LNCAP (cell line): ENCODE results near the gene SMS.

ENCODE experiments used
- TF ChIP-seq, protein P1 (sequence below): fragments of 450-650 bp; IDR thresholded peaks from 2 replicates; pipeline ENCODE4 v1.5.1; 2017; ENCODE audit warnings: mild to moderate bottlenecking

SMS gene

DNA sequence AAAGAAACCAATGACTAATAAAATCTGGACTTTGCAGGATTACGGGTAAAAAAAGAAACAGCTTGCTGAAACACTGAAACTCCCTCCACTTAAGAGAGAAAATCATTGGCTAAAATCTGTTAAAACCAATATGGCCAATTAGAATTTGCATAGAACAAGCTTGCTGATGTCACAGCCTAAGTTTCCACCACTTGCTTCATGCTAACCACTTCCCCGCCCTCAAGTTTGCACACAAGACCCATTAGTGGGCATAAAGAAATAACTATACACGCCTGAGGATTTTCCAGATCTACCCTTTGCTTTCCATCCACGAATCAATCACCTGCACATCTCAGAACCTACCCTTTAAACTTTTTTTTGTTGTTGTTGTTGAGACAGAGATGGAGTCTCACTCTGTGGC lies 48.9 kb downstream of the SMS start:
- TF ChIP-seq, protein P1, sequence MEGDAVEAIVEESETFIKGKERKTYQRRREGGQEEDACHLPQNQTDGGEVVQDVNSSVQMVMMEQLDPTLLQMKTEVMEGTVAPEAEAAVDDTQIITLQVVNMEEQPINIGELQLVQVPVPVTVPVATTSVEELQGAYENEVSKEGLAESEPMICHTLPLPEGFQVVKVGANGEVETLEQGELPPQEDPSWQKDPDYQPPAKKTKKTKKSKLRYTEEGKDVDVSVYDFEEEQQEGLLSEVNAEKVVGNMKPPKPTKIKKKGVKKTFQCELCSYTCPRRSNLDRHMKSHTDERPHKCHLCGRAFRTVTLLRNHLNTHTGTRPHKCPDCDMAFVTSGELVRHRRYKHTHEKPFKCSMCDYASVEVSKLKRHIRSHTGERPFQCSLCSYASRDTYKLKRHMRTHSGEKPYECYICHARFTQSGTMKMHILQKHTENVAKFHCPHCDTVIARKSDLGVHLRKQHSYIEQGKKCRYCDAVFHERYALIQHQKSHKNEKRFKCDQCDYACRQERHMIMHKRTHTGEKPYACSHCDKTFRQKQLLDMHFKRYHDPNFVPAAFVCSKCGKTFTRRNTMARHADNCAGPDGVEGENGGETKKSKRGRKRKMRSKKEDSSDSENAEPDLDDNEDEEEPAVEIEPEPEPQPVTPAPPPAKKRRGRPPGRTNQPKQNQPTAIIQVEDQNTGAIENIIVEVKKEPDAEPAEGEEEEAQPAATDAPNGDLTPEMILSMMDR = no peak

DNA sequence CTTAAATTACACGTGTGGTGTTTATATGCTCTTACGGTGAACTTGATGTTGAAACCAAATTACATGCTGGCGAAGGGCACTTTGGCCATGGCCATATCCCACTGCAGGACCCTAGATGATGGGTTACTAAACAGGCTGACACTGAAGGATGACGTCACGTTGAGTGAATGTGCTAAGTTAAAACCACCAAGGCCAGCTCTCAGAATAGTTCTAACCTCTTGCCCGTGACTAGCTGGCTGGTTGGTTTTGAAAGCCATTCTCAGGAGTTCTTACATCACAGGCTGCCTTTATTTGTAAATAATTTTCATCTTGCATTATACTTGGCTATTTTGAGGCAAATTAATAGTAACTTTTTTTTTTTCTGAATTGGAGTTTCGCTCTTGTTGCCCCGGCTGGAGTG lies 50.3 kb downstream of the SMS start:
- TF ChIP-seq, protein P1 = no peak

DNA sequence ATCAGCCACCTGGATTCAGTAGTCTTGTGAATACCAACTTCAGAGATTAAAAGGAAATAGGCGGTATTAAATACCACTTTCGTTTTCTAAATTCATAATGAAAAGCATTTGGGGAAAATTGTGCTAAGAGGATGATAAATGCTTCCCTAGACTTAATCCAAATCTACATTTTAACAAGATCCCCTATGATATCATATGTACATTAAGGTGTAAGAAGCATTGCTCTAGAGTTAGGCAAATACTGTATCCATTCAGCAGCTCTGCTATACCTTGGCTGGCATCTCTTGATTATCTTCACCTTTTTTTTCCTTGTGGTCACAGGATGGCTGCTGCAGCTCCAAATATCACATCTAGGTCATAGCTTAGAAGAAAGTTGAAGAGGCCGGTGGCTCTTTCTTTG lies 51.0 kb downstream of the SMS start:
- TF ChIP-seq, protein P1 = no peak

DNA sequence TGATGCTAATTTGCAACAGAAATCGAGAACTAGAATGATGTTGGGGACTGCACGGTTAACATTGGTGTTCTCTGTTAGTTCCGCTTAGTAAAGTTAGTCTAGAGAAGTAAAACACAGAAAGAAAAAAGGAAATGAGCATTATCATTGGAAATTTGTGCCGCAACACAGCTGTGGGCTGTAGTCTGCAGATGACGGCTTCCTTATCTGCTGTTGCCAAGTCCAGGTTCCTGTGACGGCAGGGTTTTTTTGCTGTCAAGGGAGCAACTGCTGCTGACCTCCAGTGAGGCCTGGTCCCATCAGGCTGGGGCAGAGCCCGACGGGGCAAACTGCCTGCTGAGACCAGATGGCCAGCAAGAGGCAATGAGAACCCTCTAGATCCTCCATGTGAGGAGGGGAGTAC lies 52.8 kb downstream of the SMS start:
- TF ChIP-seq, protein P1 = no peak

DNA sequence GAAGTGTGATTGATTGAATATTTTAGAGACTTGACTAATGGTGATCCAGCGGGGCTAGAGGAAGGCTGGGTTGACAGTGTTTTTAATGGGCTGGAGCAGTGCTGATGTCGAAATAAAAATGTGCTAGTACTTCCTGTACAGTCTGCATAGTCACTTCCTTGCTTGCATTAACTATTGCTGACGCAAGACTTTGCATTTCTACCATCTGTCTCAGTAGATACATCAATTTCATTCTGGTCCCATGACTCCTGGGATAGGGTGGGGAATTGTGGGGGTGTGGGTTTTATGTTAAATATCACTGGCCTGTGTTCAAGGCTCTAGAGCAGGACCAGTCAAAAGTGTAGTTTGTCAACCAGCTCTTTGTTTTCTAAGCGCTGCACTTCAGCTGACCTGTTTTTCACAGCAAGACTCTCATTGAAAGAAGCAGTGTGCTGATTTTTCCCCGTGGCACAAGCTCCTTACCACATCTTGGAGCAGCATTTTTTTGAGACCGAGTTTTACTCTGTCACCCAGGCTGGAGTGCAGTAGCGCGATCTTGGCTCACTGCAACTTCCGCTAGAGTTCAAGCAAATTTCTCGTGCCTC lies 56.5 kb downstream of the SMS start:
- TF ChIP-seq, protein P1 = no peak

DNA sequence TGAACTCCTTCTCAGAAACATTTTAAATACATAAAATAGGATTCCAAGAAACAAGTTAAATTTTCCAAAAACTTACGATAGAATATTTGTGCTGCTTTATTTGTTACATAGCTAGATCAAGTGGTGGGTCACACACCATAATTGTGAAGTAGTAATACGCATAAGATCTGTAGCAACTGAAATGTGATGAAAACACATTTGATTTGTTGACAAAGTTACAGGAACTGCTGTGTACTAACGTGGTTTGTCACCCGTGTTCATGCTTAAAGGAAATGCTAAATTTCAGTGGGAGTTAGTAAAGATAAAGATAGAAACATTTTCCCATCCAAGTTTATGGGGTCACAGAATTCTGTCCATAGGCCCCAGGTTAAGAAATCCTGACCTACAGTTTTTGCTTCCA lies 57.5 kb downstream of the SMS start:
- TF ChIP-seq, protein P1 = no peak

DNA sequence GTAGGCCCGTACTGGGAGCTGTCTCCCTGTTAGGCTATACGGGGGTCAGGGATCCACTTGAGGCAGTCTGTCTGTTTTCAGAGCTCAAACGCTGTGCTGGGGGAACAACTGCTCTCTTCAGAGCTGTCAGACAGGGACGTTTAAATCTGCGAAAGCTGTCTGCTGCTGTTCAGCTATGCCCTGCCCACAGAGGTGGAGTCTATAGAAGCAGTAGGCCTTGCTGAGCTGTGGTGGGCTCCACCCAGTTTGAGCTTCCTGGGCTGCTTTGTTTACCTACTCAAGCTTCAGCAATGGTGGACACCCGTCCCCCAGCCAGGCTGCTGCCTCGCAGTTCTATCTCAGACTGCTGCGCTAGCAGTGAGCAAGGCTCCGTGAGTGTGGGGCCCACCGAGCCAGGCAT lies 64.4 kb downstream of the SMS start:
- TF ChIP-seq, protein P1 = no peak

DNA sequence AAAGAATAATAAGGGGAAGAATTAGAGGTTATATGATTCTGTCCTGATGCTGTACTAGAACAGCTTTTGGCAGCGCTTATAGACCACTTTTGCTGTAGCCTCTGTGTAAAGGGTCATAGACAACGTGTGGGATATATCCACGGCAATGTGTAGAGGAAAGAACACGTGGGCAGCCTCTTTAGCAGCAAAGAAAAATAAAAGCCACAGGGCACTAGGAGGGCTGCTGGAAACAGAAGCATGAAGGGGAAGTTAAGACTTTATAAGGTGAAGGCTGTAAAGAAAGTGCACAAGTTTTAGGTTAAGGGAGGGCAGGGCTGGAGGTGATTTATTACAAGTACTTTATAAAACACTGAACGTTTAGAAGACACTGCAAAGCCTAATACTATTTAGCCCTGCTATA lies 71.5 kb downstream of the SMS start:
- TF ChIP-seq, protein P1 = no peak
